ENCODE measurements around the gene FSTL4.

The FSTL4 gene

DNA sequence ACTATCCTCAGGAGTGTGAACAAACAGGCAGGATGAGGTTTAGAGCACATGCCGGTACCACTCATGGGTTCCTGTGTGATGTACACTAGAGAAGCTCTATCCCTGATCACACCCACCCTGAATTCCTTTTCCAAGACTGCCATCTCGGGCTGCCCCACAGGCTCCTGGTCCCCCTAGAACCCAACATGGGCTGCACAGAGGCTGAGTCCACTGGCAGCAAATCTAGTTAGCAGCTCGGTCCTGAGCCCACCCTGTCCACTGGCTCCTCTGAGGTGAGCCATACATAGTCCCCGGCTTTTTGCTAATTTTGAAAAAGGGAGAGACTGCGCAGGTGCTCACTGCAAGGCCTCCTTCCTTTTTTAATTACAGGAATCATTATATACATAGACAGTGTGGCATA is 227.0 kb downstream of the FSTL4 start:
- no peak for ATAC-seq
- DNase-seq, result no peak

DNA sequence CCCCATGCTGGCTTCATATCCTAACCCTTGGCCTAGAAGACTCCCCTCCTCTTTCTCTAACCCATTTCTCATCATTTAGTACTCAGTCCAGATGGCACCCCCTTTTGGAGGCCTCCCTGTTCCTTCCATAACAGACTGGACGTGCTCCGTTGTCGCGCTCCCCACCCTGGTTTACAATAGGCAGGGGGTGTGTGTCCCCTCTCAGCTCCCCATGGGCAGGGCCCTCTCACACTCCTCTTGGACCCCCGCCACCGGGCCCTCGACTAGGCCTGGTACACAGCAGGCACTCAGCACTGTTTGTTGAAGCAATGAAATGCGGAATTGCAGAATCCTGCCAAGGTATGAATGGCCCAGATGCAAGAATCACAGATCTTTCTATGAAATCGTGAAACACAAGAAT is 227.4 kb downstream of the FSTL4 start:
- no peak for ATAC-seq
- DNase-seq, result no peak

DNA sequence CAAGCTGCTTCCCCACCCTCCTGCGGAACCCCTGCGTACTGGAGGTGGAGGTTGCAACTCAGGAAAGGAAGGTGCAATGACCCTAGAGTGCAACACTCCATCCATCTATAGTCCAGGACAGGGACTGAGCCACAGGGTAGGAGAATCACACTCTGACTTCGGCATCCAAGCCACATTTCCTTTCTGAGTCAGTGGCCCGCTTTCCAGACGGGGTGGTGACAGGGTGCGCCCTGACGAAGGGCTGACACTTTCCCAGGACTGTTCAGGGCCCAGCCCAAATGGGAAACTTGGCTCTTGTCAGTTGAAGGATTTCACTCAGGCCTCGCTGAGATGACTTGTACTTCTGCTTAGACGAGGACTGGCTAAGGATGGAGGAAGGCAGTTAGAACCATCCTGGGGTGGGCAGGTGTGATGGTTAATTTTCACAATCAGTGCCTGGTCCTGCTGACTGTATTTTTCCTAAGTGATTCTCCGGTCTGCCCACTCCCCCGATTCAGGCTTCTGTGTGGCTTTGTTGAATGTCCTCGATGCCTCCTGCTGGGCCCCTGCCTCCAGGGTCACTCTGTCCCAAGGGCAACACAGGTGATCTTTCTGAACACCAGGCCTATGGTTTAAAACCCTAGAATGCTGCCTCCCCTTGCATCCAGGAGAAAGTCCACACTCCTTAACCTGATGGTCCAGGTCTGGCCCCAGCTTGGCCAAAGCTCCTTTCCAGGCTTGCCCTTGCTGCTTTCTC is 228.1 kb downstream of the FSTL4 start:
- ATAC-seq (no peak), DNase-seq (no peak)

DNA sequence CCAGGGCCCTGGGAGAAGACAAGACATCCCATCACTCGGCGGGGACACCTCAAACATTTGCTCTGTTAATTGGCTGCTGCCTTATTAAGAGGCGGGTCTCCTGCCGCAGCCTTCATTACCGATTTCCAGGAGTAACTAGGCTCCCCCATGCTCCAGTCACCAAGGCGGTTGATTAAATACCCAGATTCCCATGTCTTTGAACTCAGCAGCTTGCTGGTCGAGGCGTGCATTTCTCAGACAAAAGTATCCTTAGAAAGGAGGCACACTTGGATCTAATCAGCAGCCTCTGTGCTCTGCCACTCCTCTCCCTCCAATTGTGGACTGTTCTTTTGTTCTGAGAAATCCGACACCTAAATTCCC is 228.8 kb downstream of the FSTL4 start:
- DNase-seq (no peak), ATAC-seq (no peak)

DNA sequence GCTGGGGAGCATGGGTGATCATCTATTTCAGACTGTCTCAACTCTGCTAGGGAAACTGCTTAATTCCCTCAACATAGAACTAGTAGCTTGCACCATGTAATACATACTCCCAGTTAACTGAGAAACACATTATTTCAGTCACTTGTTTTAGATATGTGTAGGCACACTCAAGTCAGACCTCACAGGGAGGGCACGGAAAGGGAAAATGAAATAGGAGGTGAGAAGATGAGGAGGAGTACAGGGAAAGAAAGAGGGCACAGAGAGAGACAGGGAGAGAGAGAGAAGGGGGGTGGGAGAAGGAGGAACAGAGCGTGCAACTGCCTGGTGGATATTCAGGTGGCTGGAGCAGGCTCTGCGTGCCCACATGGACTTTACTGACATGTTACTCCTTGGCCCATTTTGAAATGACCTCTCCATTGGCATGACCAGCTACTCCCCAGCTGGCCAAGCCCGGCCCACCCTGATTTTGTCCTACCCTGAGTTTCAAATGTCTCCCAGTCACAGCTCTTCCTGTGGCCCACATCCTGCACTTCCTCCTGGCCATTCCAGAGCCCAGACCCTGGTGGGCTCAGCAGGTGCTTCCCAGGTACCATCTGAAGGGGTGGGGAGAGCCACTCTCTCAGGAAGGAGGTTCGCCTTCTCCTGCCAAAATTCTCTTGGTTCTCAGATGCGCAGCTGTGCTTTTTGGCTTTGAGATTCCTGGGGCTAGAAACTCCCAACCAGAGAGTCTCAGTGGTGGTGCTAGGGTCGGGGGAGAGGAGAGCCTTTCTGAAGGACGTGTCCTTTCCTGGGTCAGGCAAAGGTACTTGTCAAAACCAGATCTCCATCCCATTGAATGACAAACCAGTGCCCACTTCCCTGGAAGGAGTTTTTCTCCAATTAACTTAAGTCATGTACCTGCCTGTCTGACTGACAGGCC is 229.4 kb downstream of the FSTL4 start:
- DNase-seq, result no peak
- ATAC-seq, result no peak

DNA sequence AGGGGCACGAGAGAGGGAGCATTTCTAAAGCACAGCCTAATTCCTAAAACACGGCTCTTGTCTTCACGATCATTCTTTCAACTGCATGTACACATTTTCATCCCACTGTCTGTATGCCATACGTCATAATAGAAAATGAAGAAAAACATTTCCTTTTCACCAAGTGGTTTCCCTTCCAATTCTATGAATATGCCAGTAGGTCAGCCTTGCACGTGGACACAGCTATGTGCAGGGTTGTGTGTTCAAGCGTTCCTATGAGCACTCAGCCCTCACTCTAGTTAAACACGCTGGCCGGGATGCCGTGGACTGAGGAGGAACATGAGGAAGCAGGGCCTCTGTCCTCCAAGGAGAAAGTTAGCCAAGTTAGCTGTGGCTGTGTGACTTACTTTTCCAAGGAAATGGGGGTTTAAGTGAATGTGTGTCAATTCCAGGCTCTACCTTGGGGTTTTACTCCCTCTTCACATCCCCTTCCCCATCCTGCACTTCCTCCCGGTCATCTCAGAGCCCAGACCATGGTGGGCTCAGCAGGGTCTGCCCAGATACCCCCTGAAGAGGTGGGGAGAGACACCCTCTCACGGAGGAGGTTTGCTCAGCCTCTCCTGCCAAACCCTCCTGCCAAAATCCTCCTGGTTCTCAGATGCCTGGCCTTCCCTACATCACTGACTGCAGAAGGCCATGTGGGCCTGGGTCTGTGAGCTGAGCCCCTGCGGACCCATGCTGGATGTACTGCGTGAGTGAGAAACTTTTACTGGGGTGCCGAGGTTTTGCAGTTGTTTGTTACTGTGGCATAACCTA is 230.6 kb downstream of the FSTL4 start:
- ATAC-seq (no peak), DNase-seq (no peak)

DNA sequence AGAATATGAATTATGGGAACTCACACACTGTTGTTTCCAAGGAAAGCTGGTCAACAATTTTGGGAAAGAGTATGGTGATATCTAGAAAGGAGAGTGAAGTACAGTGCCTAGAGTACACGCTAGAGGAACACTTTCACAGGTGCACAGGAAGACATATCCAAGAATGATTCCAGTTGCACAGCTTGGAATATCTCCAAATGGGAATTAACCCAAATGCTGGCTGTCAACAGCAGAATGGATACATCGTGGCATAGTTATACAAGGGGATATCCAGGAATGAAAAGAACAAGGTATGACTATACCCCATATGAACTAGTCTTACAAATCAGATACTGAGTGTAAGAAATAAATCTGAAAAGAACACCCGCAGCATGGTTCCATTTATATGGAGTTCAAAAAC is 231.3 kb downstream of the FSTL4 start:
- no peak for DNase-seq
- no peak for ATAC-seq

DNA sequence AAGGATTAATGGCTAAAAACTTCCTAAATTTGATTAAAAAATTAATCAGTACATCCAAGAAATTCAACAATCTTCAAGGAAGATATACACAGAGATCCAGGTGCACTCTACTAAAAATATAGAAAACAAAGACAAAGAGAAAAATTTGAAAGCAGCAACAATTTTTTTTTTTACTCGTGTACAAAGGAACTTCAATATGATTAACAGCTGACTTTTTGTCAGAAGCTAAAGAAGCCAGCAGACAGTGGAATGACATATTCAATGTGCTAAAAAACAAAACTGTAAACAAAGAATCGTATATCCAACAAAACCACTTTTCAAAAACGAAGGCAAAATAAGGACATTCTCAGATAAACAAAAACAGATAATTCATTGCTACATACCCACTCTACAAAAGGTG is 234.6 kb downstream of the FSTL4 start:
- DNase-seq (no peak), ATAC-seq (no peak)

DNA sequence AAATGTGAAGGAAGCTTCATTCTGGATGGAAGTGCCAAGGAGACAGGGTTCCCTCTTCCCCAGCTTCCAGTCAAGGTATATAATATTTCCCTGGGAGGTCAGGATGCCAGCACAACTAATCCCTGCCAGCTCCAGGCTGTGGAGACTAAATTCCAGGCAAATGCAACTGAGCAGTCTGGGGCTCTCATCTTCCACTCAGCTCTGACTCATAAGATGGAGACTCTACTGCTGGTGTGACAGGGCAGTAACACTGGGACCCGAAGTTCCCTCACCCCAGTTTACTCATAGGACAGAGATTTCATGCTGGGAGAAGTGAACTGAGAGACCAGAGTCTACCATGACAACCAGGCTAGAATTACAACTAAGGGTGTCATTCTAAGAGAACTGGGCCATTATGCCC is 235.4 kb downstream of the FSTL4 start:
- DNase-seq (no peak), ATAC-seq (no peak)

DNA sequence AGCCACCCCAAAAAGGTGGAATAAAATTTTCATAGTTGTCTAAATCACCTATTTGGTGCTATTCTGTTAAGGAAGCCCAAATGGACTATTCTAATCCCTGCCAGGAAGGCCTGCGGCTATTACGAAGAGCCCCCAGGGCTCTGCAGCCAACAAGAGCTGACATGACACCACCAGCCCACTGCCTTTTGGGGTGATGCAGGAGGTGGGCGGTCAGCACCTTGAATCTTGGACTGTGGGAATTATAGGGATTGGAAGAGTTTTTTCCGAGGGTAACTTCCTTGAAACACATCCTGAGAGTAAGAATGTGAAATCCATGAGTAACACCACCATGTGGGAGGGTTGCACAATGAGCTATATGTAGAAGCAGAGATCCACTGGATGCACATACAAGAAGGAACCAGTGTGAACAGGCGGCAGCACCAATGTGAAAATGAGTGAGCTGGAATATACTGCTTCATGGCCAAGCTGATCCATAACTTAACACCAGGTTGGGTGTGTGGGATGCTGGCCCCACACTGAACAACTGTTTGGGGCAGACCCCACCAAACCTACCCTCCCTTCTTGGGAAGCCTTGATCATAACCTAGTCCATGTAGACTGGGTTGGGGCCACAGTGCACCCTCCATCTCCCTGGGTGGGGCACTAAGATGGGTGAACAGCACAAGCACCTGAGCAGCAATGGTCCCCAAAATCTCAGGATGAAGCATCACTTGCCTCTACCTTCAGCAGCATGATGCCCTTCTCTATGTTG is 239.0 kb downstream of the FSTL4 start:
- DNase-seq (no peak), ATAC-seq (no peak)

DNA sequence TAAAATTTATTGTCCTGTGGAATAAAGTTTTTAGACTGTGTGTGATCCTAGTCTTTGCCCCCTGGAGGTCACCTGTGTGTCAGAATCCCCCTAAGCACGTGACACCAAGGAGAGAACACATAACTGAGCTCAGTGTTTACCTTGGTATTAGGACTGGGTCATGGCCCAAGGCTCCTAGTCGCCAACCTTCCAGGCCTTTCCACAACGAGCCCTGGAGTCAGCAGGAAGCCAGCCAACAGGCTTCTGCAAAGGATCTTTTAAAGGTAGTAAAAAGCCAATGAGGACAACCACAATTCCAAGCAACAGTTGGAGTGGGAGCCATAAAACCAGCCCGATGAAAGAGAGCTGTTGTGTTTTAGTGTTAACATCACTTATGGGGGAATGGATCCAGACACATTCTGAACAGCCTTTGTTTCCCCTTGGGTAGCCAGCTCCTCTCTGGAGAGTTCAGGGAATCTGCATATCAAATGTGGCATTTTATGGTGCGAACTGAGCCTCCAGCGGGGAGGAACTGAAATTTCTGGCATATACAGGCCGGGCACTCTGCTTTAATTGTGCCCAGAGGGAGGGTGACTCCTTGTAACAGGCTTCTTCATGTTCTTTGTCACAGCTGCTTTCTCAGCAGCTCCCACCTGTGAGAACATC is 239.9 kb downstream of the FSTL4 start:
- no peak for ATAC-seq
- no peak for DNase-seq

DNA sequence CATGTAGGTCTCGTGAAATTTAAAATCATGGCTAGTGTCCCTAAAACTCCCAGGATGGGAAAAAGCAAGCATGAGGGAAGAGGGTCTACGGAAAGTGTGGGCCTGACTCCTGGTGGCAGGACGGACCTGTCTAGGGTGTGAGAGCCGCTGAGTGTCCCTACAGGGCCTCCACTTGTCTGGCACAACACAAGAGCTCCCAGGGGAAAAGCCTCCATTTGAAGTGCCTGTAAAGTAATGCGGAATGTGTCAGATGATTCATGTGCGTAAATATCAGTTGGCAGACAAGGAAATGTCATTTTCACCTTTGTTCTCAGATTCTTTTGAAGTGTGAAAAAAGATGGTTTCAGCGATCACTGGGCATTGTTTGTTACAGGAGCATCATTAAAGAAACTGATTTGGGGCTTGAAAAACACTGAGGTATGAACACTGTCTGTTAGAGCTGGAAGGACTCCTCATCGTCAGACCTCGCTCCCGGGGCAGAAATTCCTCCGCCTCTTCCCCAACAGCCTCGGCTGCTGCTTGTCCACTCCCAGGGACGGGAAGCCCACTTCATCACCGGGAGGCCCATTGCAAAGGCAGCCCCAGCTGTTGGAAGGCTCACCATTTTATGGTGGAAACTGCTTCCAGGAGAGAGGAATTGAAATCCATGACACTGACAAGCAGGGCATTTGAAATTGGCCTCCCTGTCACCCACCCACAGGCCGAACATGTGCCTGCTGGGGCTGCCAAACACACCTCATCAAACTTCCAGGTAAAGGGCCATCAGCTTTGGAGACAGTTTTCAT is 240.8 kb downstream of the FSTL4 start:
- ATAC-seq, result no peak
- no peak for DNase-seq

DNA sequence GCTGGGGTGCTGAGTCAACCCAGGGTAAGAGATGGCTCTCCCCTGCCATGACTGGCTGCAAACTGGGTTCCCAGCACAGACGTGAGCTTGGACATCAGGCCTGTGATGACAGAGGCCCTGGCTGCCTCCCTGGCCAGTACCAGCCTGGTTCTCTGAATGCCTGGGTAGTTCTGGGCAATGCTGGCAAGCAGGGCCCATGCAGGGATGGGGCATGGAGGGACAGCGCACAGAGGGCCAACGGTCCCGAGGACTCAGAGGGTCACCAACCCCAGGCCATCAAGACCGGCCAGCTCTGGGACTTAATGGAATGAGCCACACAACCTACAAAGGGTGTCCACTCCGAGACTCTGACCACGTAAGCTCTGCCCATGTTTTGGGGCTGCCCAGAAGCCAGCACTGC is 241.4 kb downstream of the FSTL4 start:
- ATAC-seq (no peak), DNase-seq (no peak)

DNA sequence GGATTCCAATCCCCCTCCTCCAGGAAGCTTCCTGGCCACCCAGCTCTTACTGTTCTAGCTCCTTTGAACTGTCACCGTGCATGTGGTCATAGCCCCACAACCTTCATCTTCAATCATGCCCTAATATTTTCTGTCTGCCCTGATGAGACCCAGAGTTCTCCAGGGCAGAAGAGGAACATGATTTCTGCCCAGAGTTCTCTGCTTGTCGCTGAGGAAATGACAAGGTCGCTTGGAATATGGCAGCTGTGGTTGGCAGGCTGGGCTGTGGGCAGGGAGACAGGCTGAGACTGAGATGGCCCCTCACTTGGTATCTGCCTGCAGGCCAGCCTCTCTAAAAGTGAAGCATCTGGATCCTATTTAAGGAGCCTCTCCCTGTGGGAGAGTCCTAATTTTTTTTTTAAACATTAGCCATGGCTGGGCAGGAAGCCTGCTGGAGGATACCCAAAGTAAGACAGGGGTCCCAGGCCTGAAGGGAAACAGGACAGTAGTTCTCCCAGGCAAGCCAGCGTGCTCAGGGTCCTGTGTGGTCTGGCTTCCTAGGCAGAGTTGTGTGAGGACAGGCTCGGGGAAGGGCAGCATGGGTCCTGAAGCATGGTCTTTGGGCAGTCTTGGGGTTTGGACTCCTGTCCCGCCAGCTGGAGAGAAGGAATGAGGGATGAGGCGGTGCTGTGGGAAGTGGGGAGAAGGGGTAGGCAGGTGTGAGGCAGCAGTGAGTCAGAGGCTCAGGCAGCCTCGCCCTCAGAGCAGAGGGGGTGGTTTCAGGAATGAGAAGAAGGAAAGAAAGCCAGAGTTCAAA is 242.1 kb downstream of the FSTL4 start:
- DNase-seq, result no peak
- ATAC-seq, result no peak

DNA sequence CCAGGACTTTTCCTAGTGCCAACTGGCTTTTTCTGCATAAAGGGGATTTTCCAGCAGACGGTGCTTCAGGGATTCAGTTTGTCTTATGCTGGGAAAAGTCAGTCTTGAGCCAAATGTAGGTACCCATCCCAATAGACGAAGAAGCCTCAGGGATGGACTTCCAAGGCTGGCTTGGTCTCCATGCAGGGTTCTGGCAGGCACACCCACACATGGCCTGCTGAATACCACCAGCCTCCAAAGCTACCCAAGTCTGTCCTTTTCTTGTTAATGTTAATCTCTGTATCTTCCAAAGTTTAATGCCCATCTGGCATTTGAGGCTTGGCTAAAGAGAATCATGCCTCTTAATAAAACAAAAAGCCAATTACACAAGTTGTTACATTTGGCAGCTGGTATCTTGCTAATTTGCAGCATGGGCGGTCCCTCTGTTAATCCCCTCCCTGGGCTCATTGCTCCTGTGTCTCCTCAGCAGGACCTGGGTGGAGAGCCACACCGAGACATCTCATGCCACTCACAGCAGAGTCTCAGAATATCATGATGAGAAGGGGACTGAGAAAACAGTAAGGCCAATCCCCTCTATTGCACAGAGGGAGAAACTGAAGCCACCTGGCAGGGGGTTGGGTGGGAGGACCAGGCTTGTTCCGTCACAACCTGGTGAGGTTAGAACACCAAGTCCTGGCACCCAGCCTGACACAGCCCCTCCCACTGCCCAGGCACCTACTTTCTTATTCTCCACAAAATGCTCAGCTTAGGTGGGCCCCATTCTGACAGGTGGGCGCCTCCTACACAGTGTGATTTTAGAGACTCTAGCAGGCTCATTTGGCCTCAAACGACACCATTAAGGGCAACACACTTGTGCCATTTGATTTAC is 243.2 kb downstream of the FSTL4 start:
- DNase-seq (no peak), ATAC-seq (no peak)

DNA sequence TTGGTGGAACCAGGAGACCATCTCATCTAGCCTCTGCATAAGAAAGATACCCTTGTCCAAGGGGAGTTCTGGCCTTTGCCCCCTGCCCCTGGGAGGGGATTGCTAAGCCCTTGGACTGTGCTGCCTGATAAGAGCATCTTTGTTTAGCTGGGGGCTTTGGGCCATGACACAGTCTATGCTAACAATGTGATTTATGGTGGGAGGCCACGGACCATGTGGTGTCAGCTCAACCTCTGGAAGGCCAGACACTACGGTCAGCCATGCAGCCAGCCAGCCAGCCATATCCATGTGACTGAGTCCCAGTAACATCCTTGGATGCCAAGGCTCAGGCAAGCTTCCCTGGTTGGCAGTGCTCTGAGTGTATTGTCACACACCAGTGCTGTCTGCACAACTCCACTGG is 244.4 kb downstream of the FSTL4 start:
- ATAC-seq (no peak), DNase-seq (no peak)

DNA sequence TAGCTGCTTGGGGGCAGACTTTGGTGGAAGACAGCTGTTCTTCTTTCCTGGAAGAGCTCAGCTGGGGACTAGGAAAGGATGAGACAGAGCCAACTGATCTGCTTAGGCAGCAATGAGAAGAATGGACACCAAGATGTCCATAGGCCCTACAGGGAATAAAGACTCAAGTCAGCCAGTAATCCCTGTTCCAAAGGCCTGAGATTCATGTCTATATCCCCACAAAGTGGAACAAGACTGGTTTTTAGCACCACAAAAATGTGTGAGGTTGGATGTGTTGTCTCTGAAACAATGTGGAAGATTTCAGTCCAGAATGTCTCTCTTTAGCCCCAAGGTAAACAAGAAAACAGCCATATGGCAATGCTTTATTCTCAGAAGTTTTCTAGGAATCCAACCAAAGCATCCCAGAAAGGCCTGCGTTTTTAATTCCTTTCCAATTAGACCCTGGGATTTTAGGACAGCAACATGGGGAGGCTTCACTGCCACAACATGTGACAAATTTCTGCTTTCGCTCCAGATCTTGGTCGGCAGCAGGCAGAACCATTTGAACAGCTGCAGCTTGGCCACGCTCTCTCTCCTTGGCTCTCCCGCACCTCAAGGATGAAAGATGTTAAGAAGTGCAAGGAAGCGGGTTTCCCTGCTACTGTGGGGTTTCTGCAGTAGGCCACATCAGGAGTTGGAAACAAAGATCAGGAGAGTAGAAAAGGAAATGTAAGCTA is 245.1 kb downstream of the FSTL4 start:
- ATAC-seq, result no peak
- DNase-seq, result no peak

DNA sequence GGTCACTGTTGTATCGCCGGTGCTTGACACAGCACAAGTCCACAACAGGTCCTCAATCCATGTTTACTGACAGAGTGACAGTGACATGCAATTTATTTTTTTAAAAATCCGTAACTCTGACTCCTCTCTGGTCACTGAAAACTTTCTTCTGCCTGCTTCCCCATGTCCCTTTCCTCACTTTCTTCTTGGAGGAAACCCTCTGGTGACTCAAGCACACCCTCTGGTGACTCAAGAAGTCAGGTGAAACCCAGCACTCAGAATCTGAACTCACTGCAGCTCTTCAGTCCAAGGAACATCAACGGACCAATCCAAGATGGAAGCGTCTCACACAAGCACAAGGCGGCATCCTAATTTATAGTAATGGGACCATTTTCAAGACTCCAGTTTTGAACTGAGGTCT is 245.9 kb downstream of the FSTL4 start:
- ATAC-seq, result no peak
- DNase-seq, result no peak

Data from stimulated activated naive CD8-positive, alpha-beta T cell treated with anti-CD3 and anti-CD28 coated beads, Interleukin-15, Interleukin-2, amounts not matched to agents 100 U/mL and 50 U/mL, for 24 hours (primary cell).